GM19239 (cell line): ENCODE measurements around the gene CAMTA1.

ENCODE experiments used
- DNase-seq: peaks from one replicate; pipeline ENCODE4 v3.0.0; 2011; ENCODE audit warnings: low spot score; ENCODE audit not compliant: insufficient read length
- FAIRE-seq: peaks from 2 replicates; lab custom pipeline; 2011; peaks lifted over from hg19 to GRCh38; lab: Jason Lieb, UNC

The CAMTA1 gene

DNA sequence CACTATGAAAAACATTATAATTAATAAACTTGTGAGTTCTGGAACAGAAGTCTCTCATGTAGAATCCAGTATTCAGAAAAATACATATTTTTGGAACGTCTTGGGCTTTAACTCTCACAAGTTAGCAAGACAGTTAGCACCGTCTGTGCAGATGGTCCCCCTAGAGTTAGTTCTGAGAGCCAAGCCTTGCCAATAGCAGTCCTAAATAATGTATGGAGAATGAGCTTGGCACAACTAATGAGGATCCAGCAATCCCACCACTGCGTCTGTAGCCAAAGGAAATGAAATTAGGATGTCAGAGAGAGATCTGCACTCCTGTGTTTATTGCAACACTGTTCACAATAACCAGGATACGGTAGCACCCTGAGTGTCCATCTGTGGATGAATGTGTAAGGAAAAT, 931.3 kb downstream of the CAMTA1 start:
- DNase-seq (no peak), FAIRE-seq (no peak)

DNA sequence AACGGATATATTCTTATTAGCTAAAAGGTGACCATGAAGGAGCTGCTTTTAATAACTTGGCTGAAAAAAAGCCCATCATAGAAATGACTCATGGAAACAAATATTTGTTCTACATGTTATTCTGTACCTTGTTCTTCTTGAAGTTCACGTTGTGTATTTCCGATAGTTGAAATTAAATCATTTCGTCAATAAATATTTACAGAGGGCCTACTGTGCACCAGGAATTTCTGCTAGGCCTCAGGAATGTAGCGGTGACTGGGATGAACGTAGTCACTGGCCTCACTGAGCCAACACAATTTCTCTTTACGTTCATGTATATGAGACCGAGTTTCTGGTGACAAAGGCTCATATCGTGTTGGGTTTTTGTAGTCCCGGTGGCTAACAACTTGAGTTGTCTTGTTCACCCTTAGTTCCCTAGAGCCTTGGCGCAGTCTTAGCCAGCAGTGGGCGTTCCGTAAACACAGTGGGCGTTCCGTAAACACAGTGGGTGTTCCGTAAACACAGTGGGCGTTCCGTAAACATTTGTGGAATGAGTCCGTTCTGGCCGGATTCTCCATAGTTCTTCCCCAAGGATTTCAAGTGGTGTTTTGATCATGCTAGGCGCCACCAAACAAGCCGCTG, 932.6 kb downstream of the CAMTA1 start:
- no peak for FAIRE-seq
- no peak for DNase-seq

DNA sequence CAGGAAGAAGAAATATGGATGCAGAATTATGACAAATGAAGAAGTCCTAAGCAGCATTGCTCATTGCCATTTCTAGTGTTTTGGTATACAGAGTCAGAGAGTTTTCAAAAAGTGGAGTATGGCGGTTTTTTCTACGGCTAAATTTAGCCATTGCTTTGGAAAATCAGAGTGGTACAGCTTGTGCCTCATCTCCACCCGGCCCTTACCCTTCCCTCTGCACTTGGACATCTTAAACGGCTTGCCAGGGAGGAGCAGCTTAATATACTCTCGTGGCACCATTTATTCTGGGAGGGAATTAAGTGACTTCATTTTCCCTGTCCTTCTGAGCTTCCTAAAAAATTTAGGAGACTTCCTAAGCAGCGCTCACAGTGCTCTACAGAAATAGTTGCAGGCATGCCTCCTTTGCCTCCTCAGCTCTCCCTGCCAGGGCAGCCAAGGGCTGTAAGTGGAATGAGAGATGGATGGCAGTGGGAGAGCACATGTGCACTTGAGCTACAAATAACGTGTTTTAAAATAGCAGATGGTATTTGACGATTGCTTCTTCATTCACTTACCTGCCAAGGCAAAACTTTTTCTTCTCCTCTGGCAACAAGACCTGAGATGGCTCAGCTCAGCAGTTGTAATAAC, 934.3 kb downstream of the CAMTA1 start:
- FAIRE-seq = no peak

GRCh38 chr1:7721940-7722669, 936.9 kb downstream of the CAMTA1 start:
- FAIRE-seq = no peak
- no peak for DNase-seq

More for the DNA sequence above, 934.3 kb downstream of the CAMTA1 start:
- DNase-seq = no peak

GRCh38 chr1:7722670-7723012, 937.4 kb downstream of the CAMTA1 start:
- DNase-seq (no peak), FAIRE-seq (no peak)

GRCh38 chr1:7726623-7727022, 941.4 kb downstream of the CAMTA1 start:
- no peak for FAIRE-seq
- DNase-seq = no peak

DNA sequence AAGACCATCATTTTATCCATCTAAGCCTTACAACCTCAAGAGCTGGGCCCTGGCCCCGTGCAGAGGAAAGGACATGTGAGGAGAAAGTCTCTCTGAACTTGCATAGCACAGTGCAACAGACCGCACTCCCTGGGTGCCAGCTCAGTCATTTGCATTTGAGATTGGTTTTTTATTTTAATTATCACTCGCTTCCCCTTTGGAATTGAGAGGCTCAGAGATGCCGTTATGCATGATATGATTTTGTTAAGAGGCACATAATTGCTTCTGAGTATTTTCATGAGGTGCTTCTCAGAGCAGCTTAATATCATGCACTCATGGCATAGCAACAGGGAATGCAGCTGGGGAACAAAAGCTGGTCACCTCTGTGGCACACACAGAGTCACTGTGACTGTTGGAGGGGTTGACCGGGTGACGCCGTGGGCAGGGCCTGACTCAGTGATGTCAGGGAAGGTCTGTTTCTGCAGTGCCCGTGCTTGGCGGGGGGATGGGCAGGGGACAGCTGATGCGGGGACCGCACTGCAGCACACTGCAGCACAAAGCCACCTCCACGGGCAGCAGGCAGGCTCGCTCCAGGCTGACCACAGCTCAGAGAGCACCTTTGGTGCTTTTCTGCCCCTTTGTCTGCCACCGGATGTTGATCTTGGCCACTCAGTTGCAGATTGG, 942.7 kb downstream of the CAMTA1 start:
- FAIRE-seq (no peak), DNase-seq (no peak)

GRCh38 chr1:7729761-7730160, 944.5 kb downstream of the CAMTA1 start:
- no peak for DNase-seq
- FAIRE-seq = no peak

DNA sequence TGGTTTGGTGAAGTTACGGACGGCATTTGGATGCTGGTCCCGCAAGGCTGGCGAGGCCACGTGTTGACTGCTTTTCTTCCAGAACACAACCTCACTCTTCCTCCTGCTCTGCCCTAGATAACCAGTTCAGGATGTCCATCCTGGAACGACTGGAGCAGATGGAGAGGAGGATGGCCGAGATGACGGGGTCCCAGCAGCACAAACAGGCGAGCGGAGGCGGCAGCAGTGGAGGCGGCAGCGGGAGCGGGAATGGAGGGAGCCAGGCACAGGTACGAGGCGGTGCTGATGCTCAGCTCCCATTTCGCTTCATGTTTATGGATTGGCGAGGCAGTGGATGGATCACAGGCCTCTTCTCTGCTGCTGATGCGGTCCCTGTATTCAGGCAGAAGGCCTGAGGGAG, 947.1 kb downstream of the CAMTA1 start:
- FAIRE-seq (no peak), DNase-seq (no peak)

GRCh38 chr1:7733276-7733675, 948.0 kb downstream of the CAMTA1 start:
- DNase-seq (no peak), FAIRE-seq (no peak)

DNA sequence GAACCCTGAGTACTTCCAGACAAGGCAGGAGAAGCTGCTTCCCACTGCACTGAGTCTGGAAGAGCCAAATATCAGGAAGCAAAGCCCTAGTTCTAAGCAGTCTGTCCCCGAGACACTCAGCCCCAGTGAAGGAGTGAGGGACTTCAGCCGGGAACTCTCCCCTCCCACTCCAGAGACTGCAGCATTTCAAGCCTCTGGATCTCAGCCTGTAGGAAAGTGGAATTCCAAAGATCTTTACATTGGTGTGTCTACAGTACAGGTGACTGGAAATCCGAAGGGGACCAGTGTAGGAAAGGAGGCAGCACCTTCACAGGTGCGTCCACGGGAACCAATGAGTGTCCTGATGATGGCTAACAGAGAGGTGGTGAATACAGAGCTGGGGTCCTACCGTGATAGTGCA, 952.8 kb downstream of the CAMTA1 start:
- DNase-seq (no peak), FAIRE-seq (no peak)

DNA sequence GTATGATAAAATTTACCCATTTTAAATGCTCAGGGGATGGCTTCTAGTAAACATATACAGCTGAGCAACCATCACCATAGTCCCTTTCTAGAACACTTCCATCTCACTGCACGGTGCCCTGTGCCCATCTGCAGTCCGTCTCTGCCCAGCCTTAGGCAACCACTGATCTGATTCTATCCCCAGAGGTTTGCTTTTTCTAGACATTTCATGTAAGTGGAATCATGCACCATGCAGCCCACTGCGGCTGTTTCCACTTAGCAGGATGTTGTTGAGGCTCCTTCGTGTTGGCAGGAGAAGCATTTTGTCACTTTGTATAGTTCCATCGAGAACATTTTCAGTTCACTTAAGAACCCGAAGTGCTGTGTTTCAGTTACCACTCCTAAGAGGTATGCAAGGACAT, 958.1 kb downstream of the CAMTA1 start:
- DNase-seq (no peak), FAIRE-seq (no peak)

GRCh38 chr1:7744882-7745281, 959.6 kb downstream of the CAMTA1 start:
- no peak for DNase-seq
- FAIRE-seq = no peak

GRCh38 chr1:7745783-7746182, 960.5 kb downstream of the CAMTA1 start:
- no peak for FAIRE-seq
- DNase-seq = no peak

DNA sequence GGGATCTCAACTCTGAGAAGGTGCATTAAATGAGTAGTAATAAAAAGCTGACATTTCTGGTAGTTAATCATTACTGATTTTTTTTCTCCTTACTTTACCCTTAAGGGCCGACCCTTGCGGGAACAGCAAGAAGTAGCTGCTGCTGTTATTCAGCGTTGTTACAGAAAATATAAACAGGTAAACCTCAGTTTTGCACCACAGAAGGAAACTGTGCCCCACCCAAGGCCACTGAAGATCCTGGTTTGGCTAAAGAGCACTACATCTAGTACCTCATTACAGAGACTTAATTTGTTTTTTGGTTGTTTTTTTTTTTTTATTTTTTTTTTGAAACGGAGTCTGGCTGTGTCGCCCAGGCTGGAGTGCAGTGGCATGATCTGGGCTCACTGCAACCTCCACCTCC, 962.4 kb downstream of the CAMTA1 start:
- FAIRE-seq (no peak), DNase-seq (no peak)

GRCh38 chr1:7749126-7749525, 963.9 kb downstream of the CAMTA1 start:
- no peak for FAIRE-seq
- no peak for DNase-seq

- FAIRE-seq = no peak
- DNase-seq = no peak
These were observed 965.9 kb downstream of the CAMTA1 start for GRCh38 chr1:7751174-7751573.

GRCh38 chr1:7752512-7753417, 967.5 kb downstream of the CAMTA1 start:
- no peak for DNase-seq
- FAIRE-seq = peak; percentile 70

GRCh38 chr1:7753641-7754040, 968.4 kb downstream of the CAMTA1 start:
- peak; percentile 55 for FAIRE-seq
- no peak for DNase-seq

DNA sequence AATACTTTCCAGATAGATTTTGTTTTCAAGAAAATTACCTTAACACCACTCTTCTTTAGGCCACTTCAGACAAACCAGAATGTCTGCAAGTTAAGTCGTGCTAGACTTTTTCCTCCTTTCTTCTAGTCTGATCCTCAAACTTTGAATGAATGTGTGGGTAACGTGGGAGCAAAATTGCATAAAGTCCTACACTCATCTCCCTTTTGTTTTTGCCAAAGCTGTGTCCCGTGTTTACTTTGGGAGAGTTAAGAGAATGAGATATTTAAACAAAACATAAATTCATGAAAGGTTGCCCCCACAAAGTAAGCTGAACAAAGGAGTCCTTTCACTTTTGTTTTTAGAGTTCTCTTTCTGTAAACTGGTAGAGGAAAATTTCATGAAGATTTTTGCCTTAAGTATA, 969.0 kb downstream of the CAMTA1 start:
- FAIRE-seq (no peak), DNase-seq (no peak)
